KMS-11 (cell line): ENCODE data around the gene PLGRKT.
"Not testable (repeated sequence)": the region's sequence is repeated elsewhere in the genome, so short reads cannot be mapped to it uniquely, and the experiment has no call there.

Experiments used
- H2AFZ ChIP-seq: fragments of 200-600 bp; sonication (generic); 2 replicates; pipeline ENCODE4 v1.6.1; 2016; ENCODE audit warnings: antibody characterized with exemption, mixed run types, low read depth
- H3K27ac ChIP-seq: fragments of 200-600 bp; sonication (generic); 2 replicates; pipeline ENCODE4 v1.6.1; 2016; ENCODE audit warnings: mild to moderate bottlenecking, mixed run types
- H3K27me3 ChIP-seq: fragments of 200-600 bp; sonication (generic); 2 replicates; pipeline ENCODE4 v1.6.1; 2017; ENCODE audit warnings: mild to moderate bottlenecking, low read depth, mixed run types, moderate library complexity; ENCODE audit not compliant: insufficient read depth
- H3K36me3 ChIP-seq: fragments of 200-600 bp; sonication (generic); 2 replicates; pipeline ENCODE4 v1.6.1; 2017; ENCODE audit warnings: mild to moderate bottlenecking, mixed run types; ENCODE audit not compliant: insufficient read depth
- H3K4me1 ChIP-seq: fragments of 200-600 bp; sonication (generic); 2 replicates; pipeline ENCODE4 v1.6.1; 2016; ENCODE audit warnings: mild to moderate bottlenecking, low read depth, mixed run types; ENCODE audit not compliant: poor library complexity, severe bottlenecking
- H3K4me2 ChIP-seq: fragments of 200-600 bp; sonication (generic); 2 replicates; pipeline ENCODE4 v1.7.0; 2016; ENCODE audit warnings: mild to moderate bottlenecking, mixed run types
- H3K4me3 ChIP-seq: fragments of 200-600 bp; sonication (generic); IDR thresholded peaks from 2 replicates; pipeline ENCODE4 v1.6.1; 2017; ENCODE audit warnings: low read depth, low read length, mixed read lengths; ENCODE audit not compliant: insufficient read depth
- H3K79me2 ChIP-seq: fragments of 200-600 bp; sonication (generic); 2 replicates; pipeline ENCODE4 v1.6.1; 2016; ENCODE audit warnings: low read depth, mixed run types; ENCODE audit not compliant: insufficient read depth
- H3K9ac ChIP-seq: fragments of 200-600 bp; sonication (generic); 2 replicates; pipeline ENCODE4 v1.6.1; 2016; ENCODE audit warnings: mild to moderate bottlenecking, mixed run types
- H4K20me1 ChIP-seq: fragments of 200-600 bp; sonication (generic); 2 replicates; pipeline ENCODE4 v1.6.1; 2016; ENCODE audit warnings: mild to moderate bottlenecking, mixed run types; ENCODE audit not compliant: insufficient read depth
- CTCF ChIP-seq: fragments of 200-600 bp; sonication (generic); conservative IDR thresholded peaks from 2 replicates; pipeline ENCODE4 v1.6.1; 2017; ENCODE audit warnings: low read depth, mild to moderate bottlenecking, antibody characterized with exemption, low read length, moderate library complexity, mixed read lengths

The PLGRKT gene

GRCh38 chr9:5352637-5353248 is 85.0 kb downstream of the PLGRKT start:
- H3K4me1 ChIP-seq: no peaks in the 10 kb centered on the region
- H3K9ac ChIP-seq: no peak overlapping the region
- H3K4me3 ChIP-seq: no peak overlapping the region
- H3K79me2 ChIP-seq: no peaks in the 10 kb centered on the region
- H3K36me3 ChIP-seq: no peaks in the 10 kb centered on the region
- H3K27ac ChIP-seq: no peak overlapping the region
- H4K20me1 ChIP-seq: no peaks in the 10 kb centered on the region
- no peaks in the 10 kb centered on the region for H3K27me3 ChIP-seq
- H2AFZ ChIP-seq: no peak overlapping the region
- no peak for TF ChIP-seq CTCF
- no peak overlapping the region for H3K4me2 ChIP-seq

GRCh38 chr9:5338992-5339981 is 98.4 kb downstream of the PLGRKT start, which contains the start of gene RLN1:
TSS of gene RLN1 (minus strand) at chr9:5339876. CDS start at chr9:5339746, 130 bp downstream.
- not testable (repeated sequence) for H3K27me3 ChIP-seq, H3K4me3 ChIP-seq, H3K4me2 ChIP-seq, H3K79me2 ChIP-seq, H3K4me1 ChIP-seq, H2AFZ ChIP-seq, H3K36me3 ChIP-seq, H3K27ac ChIP-seq, H4K20me1 ChIP-seq, H3K9ac ChIP-seq

GRCh38 chr9:5336688-5337087 is 101.0 kb downstream of the PLGRKT start:
- Histone ChIP-seq H3K4me1 (peaks cover 3% of the 10 kb centered on the region), H3K36me3 (no peaks in the 10 kb centered on the region), H3K4me3 (no peak overlapping the region), H3K27ac (no peak overlapping the region), H3K27me3 (no peaks in the 10 kb centered on the region), H3K79me2 (no peaks in the 10 kb centered on the region), H3K4me2 (no peak overlapping the region), H4K20me1 (no peaks in the 10 kb centered on the region), H2AFZ (no peak overlapping the region), H3K9ac (no peak overlapping the region)
- TF ChIP-seq CTCF: no peak

GRCh38 chr9:5331276-5331675 is 106.4 kb downstream of the PLGRKT start:
- not testable (repeated sequence) for H3K79me2 ChIP-seq, H3K36me3 ChIP-seq, H3K4me3 ChIP-seq, H3K4me1 ChIP-seq, H3K27me3 ChIP-seq, H3K4me2 ChIP-seq, H3K9ac ChIP-seq, H2AFZ ChIP-seq, H3K27ac ChIP-seq, H4K20me1 ChIP-seq

- Histone ChIP-seq H3K4me2 (no peak overlapping the region), H3K27me3 (no peaks in the 10 kb centered on the region), H3K27ac (no peak overlapping the region), H2AFZ (no peak overlapping the region), H3K4me3 (no peak overlapping the region), H3K9ac (no peak overlapping the region), H3K4me1 (no peaks in the 10 kb centered on the region), H3K79me2 (no peaks in the 10 kb centered on the region), H4K20me1 (no peaks in the 10 kb centered on the region), H3K36me3 (no peaks in the 10 kb centered on the region)
- no peak for TF ChIP-seq CTCF
Observed at GRCh38 chr9:5326893-5327548, 110.7 kb downstream of the PLGRKT start.
